ENCODE measurements around the gene SHISAL1. TPM values are rescaled to one million over a fixed set of nuclear protein-coding genes. Genes with fewer than 3 reads are reported as not detected.

SHISAL1 gene
- total and polyA plus RNA-seq, 10 donors: 0.10 to 0.47 (median 0.22) TPM

DNA sequence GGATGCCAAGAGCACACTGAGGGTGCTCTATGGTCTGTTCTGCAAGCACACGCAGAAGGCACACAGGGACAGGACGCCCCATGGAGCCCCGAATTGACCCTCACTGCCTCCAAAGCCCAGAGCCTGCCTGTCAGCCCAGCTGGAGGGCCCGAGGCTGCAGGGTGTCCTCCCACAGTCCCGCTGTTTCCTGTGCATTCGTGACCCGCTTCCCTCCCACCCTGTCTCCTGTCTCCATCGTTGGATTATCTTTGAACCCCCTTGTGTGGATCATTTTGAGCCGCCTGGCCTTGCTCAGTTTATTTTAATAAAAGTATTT, 106.5 kb downstream of the SHISAL1 start:
- H3K27me3 ChIP-seq (replicated peaks in 1 of 7): peaks cover 0 to 8% (median 0%) of the 10 kb centered on the region in 7 donors
- H3K27ac ChIP-seq: no peak overlapping the region
- H3K4me3 ChIP-seq: no peak overlapping the region
- WGBS, 5 donors: 77 to 88% (median 86%) methylated on average over 9 of the region's 9 CpGs
- no peak for DNase-seq
- peaks cover 0 to 56% (median 20%) of the 10 kb centered on the region in 6 donors for H3K36me3 ChIP-seq
- TF ChIP-seq POLR2AphosphoS5 (IDR thresholded peaks at IDR 0.05) (no peak), POLR2A (IDR thresholded peaks at IDR 0.05) (no peak)
- TF ChIP-seq, protein P1, sequence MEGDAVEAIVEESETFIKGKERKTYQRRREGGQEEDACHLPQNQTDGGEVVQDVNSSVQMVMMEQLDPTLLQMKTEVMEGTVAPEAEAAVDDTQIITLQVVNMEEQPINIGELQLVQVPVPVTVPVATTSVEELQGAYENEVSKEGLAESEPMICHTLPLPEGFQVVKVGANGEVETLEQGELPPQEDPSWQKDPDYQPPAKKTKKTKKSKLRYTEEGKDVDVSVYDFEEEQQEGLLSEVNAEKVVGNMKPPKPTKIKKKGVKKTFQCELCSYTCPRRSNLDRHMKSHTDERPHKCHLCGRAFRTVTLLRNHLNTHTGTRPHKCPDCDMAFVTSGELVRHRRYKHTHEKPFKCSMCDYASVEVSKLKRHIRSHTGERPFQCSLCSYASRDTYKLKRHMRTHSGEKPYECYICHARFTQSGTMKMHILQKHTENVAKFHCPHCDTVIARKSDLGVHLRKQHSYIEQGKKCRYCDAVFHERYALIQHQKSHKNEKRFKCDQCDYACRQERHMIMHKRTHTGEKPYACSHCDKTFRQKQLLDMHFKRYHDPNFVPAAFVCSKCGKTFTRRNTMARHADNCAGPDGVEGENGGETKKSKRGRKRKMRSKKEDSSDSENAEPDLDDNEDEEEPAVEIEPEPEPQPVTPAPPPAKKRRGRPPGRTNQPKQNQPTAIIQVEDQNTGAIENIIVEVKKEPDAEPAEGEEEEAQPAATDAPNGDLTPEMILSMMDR (IDR thresholded peaks at IDR 0.05 in 8 of 11, conservative IDR thresholded peaks at IDR 0.05 in 3 of 11): no peak
- H3K9me3 ChIP-seq: peaks cover 0 to 20% (median 14%) of the 10 kb centered on the region in 8 donors
- intact Hi-C loops (cut with DNase I; ENCODE audit: low total_unique reads): no loop called here
- peaks cover 0 to 58% (median 20%) of the 10 kb centered on the region in 6 donors for H3K4me1 ChIP-seq

DNA sequence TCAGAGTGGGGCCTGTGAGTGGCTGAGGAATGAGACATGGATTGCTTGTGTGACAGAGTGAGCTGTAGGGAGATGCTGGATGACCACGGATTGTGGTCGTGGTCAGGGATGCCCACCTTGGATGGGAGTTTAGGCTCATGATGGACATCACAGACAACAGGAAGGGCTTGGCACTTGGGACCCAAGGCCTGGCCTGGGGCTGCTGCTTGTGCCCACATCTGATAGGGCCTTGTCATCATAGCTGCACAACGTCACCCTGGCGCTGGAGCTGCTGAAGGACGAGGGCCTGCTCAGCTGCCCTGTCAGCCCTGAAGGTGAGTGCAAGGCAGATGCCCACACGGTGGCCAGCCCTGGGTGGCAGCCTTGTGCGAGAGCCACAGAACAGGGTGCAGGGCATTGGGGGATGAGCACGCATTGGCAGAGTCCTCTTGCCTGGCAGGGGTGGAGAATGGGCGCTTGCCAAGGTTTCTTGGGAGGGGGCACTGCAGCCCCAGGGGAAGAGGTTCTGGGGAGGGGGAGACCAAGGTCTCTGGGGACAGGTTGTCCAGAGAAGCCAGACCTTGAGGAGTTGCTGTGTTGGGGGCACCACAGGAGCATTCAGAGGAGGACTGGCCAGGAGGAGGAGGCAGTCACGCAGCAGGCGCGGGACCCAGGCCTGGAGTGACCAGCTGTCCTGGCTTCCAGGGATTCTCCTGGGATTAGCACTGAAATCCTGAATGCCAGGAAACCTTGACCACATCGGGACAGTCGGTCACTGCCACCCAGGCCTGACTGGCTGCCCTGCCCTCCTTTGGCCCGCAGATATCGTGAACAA, 107.0 kb downstream of the SHISAL1 start:
- no peak for DNase-seq

DNA sequence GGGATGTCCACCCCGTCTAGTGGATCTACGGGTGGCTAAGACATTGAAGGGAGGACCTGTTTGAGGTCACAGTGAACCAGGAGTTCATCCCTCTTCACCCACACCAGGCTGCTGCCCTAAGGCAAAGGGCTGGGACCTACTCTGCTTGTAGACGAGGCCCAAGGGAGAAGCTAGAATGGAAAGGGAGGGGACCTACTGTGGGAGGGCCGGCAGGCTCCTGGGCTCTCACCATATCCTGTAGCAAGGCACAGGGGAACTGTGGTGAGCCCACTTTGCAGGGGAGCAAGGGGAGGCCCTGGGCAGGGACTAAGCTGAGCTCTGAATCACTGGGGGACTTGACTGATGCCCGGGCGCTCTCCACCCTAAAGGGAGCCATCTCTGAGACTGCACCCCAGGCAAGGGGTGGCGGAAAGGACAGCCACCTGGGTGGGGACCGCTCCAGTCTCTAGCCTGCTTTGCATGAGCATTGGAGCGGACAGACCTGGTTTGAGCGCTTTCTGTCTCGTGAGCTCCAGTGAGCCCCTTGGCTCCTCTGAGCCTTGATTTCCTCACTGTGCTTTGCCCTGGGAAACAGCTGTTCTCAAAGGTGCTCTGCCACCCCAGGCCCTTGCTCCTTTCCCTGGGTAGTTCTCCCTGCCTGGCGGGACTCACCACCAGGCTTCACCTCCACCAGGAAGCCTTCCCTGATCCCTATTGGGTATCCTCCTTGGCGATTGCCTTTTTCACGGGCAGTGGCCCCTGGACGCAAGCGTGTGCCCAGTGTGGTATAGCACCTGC, 107.8 kb downstream of the SHISAL1 start:
- H3K9me3 ChIP-seq: peaks cover 0 to 14% (median 9%) of the 10 kb centered on the region in 8 donors
- no peak for TF ChIP-seq POLR2AphosphoS5 (IDR thresholded peaks at IDR 0.05)
- TF ChIP-seq POLR2A (IDR thresholded peaks at IDR 0.05): no peak
- TF ChIP-seq, protein P1 (IDR thresholded peaks at IDR 0.05 in 8 of 11, conservative IDR thresholded peaks at IDR 0.05 in 3 of 11): no peak
- peaks cover 0 to 50% (median 20%) of the 10 kb centered on the region in 6 donors for H3K4me1 ChIP-seq
- intact Hi-C loops (cut with DNase I; ENCODE audit: low total_unique reads): no loop called here
- H3K27me3 ChIP-seq (replicated peaks in 1 of 7): peaks cover 0 to 12% (median 0%) of the 10 kb centered on the region in 7 donors
- H3K27ac ChIP-seq: peak overlapping the region in 2 of 8 donors; percentile 6 to 14
- peaks cover 0 to 70% (median 32%) of the 10 kb centered on the region in 6 donors for H3K36me3 ChIP-seq
- no peak for DNase-seq
- H3K4me3 ChIP-seq: no peak overlapping the region
- WGBS, 5 donors: 66 to 84% (median 79%) methylated on average over 13 to 16 of the region's 16 CpGs

More for the DNA sequence above, 107.0 kb downstream of the SHISAL1 start:
- Histone ChIP-seq H3K9me3 (peaks cover 0 to 20% (median 14%) of the 10 kb centered on the region in 8 donors), H3K36me3 (peaks cover 0 to 62% (median 24%) of the 10 kb centered on the region in 6 donors), H3K27me3 (replicated peaks in 1 of 7) (peaks cover 0 to 12% (median 0%) of the 10 kb centered on the region in 7 donors), H3K4me3 (no peak overlapping the region), H3K4me1 (peaks cover 0 to 52% (median 20%) of the 10 kb centered on the region in 6 donors), H3K27ac (no peak overlapping the region)
- 90 to 95% (median 93%) methylated on average over 10 to 16 of the region's 16 CpGs for WGBS, 5 donors
- no peak for TF ChIP-seq POLR2AphosphoS5 (IDR thresholded peaks at IDR 0.05)
- no peak for TF ChIP-seq POLR2A (IDR thresholded peaks at IDR 0.05)
- TF ChIP-seq, protein P1 (IDR thresholded peaks at IDR 0.05 in 8 of 11, conservative IDR thresholded peaks at IDR 0.05 in 3 of 11): no peak
- intact Hi-C loops (cut with DNase I; ENCODE audit: low total_unique reads): no loop called here
